Panc1 (cell line): ENCODE results near the gene PDXDC1. TPM values are rescaled to one million over a fixed set of nuclear protein-coding genes. Genes with fewer than 3 reads are reported as not detected.
"Not testable (repeated sequence)": the region's sequence is repeated elsewhere in the genome, so short reads cannot be mapped to it uniquely, and the experiment has no call there.

Experiments used
- ATAC-seq: fragments of 200-7000 bp; cut with Tn5 transposase; 2 replicates; pipeline ENCODE4 v1.9.1; 2020; ENCODE audit warnings: mild to moderate bottlenecking, moderate library complexity
- BruUV-seq: library from RNA; stranded (reverse); fragments of 400-500 nt; replicated peaks from 2 replicates; lab custom pipeline; 2021; lab: Mats Ljungman, UMichigan
- CTCF ChIA-PET: fragments of 300-600 bp; sonication (Branson Sonifier 250); formaldehyde crosslinking; loops from one replicate; lab custom pipeline; 2022; ENCODE audit warnings: antibody characterized with exemption; lab: Charles Lee
- POLR2A ChIA-PET: fragments of 300-600 bp; sonication (Branson Sonifier 250); formaldehyde crosslinking; loops from one replicate; lab custom pipeline; 2022; ENCODE audit warnings: antibody characterized with exemption; lab: Charles Lee
- DNase-seq: peaks from one replicate; pipeline ENCODE4 v3.0.0-alpha.2; 2010; ENCODE audit warnings: low read depth, low spot score
- H3K27ac ChIP-seq: 2 replicates; pipeline ENCODE4 v1.5.1; 2011; ENCODE audit warnings: mild to moderate bottlenecking, low read length, inconsistent platforms
- H3K27me3 ChIP-seq: fragments of 200-500 bp; sonication (Bioruptor generic); 2 replicates; pipeline ENCODE4 v1.6.0; 2014; ENCODE audit warnings: low read length, inconsistent platforms; ENCODE audit not compliant: control insufficient read depth, insufficient read depth
- H3K36me3 ChIP-seq: fragments of 200-500 bp; sonication (Bioruptor generic); 2 replicates; pipeline ENCODE4 v1.5.1; 2014; ENCODE audit warnings: inconsistent platforms, mild to moderate bottlenecking, low read length, moderate library complexity; ENCODE audit not compliant: control insufficient read depth, insufficient read depth
- H3K4me1 ChIP-seq: 2 replicates; pipeline ENCODE4 v1.5.1; 2011; ENCODE audit warnings: inconsistent platforms, mild to moderate bottlenecking, low read length, moderate library complexity; ENCODE audit not compliant: control insufficient read depth, insufficient read depth
- H3K4me3 ChIP-seq, 2 experiments: 2 replicates each; pipeline ENCODE4 v1.5.1; 2011 to 2012; ENCODE audit warnings: low read depth in 2 of 2, low read length in 2 of 2, mild to moderate bottlenecking in 2 of 2, inconsistent platforms in 1 of 2, moderate library complexity in 1 of 2
- H3K9me3 ChIP-seq: fragments of 200-500 bp; sonication (Bioruptor generic); 2 replicates; pipeline ENCODE4 v1.5.1; 2014; ENCODE audit warnings: low read depth, mild to moderate bottlenecking, inconsistent platforms, low read length, moderate library complexity; ENCODE audit not compliant: control insufficient read depth, insufficient read depth
- in situ Hi-C: cut with HindIII; loops from 2 replicates; pipeline ENCODE4 v1.10.0; 2016; ENCODE audit warnings: low sequenced_read_pairs, low pct_unique_long_range_greater_than_20kb
- intact Hi-C: fragments of 100-400 bp; cut with micrococcal nuclease; formaldehyde crosslinking; loops from one replicate; pipeline ENCODE4 v1.10.0; 2022; ENCODE audit not compliant: unreplicated experiment
- total RNA-seq: library from RNA; stranded (reverse); gene quantifications from one replicate; pipeline ENCODE4 v1.2.1, GENCODE V29; 2021; ENCODE audit not compliant: unreplicated experiment

The PDXDC1 gene
- total RNA-seq, 1 experiment from 2014 or later: 103 TPM

- H3K4me1 ChIP-seq, H3K27ac ChIP-seq, CTCF ChIA-PET, H3K36me3 ChIP-seq, H3K27me3 ChIP-seq, POLR2A ChIA-PET, H3K4me3 ChIP-seq, DNase-seq, BruUV-seq, H3K9me3 ChIP-seq, in situ Hi-C loops, intact Hi-C loops: not testable (repeated sequence)
- peak; percentile 82 for ATAC-seq
Measured at GRCh38 chr16:15134752-15135482, 160.1 kb downstream of the PDXDC1 start.

- CTCF ChIA-PET, in situ Hi-C loops, H3K9me3 ChIP-seq, intact Hi-C loops, H3K4me3 ChIP-seq, DNase-seq, H3K4me1 ChIP-seq, POLR2A ChIA-PET, H3K27me3 ChIP-seq, H3K36me3 ChIP-seq, BruUV-seq, H3K27ac ChIP-seq: not testable (repeated sequence)
- peak; percentile 74 for ATAC-seq
Measured at GRCh38 chr16:15135483-15136360, 160.9 kb downstream of the PDXDC1 start.

GRCh38 chr16:15137514-15137913 lies 162.7 kb downstream of the PDXDC1 start:
- H3K36me3 ChIP-seq, H3K9me3 ChIP-seq, H3K27me3 ChIP-seq, H3K4me3 ChIP-seq, ATAC-seq, intact Hi-C loops, BruUV-seq, POLR2A ChIA-PET, in situ Hi-C loops, H3K27ac ChIP-seq, CTCF ChIA-PET, DNase-seq, H3K4me1 ChIP-seq: not testable (repeated sequence)

GRCh38 chr16:15140444-15141365 lies 165.9 kb downstream of the PDXDC1 start:
- in situ Hi-C loops, BruUV-seq, H3K27me3 ChIP-seq, POLR2A ChIA-PET, CTCF ChIA-PET, intact Hi-C loops, H3K4me3 ChIP-seq, H3K27ac ChIP-seq, DNase-seq, H3K36me3 ChIP-seq, H3K9me3 ChIP-seq: not testable (repeated sequence)
- peaks cover 21% of the 10 kb centered on the region for H3K4me1 ChIP-seq
- peak; percentile 49 for ATAC-seq
